Activated B cell treated with CpG ODN at 0.5 μM for 24 hours (primary cell): Measurements from ENCODE around the gene TAF1C. TPM values are rescaled to one million over a fixed set of nuclear protein-coding genes. Genes with fewer than 3 reads are reported as not detected.

Experiments
- ATAC-seq: fragments of 200-7000 bp; cut with Tn5 transposase; one replicate; pipeline ENCODE4 v1.10.0; 2021; ENCODE audit warnings: low read depth, mild to moderate bottlenecking, moderate library complexity
- CTCF ChIA-PET: fragments of 350-600 bp; sonication (Branson Sonifier 250); formaldehyde crosslinking; loops from one replicate; lab custom pipeline; 2021; ENCODE audit warnings: antibody characterized with exemption; lab: Charles Lee
- POLR2A ChIA-PET: fragments of 350-600 bp; sonication (Branson Sonifier 250); formaldehyde crosslinking; loops from one replicate; lab custom pipeline; 2021; ENCODE audit warnings: antibody characterized with exemption; lab: Charles Lee
- DNase-seq: peaks from one replicate; pipeline ENCODE4 v3.0.0; 2022
- H3K27ac Mint-ChIP-seq: one replicate; pipeline ENCODE4 v1.8.0; 2020; ENCODE audit warnings: mixed read lengths
- H3K27me3 Mint-ChIP-seq: one replicate; pipeline ENCODE4 v1.8.0; 2021; ENCODE audit warnings: mixed read lengths
- H3K36me3 Mint-ChIP-seq: one replicate; pipeline ENCODE4 v1.8.0; 2021; ENCODE audit warnings: low read depth, mixed read lengths
- H3K4me1 Mint-ChIP-seq: one replicate; pipeline ENCODE4 v1.8.0; 2021; ENCODE audit warnings: mixed read lengths
- H3K4me3 Mint-ChIP-seq: one replicate; pipeline ENCODE4 v1.8.0; 2020; ENCODE audit warnings: mild to moderate bottlenecking, mixed read lengths
- H3K9me3 Mint-ChIP-seq: one replicate; pipeline ENCODE4 v1.8.0; 2020; ENCODE audit warnings: mixed read lengths
- CTCF ChIP-seq: fragments of 200-600 bp; IDR thresholded peaks from one replicate; pipeline ENCODE4 v1.8.0; 2022; ENCODE audit warnings: antibody characterized with exemption, mild to moderate bottlenecking
- intact Hi-C: fragments of 100-400 bp; cut with micrococcal nuclease; formaldehyde crosslinking; loops from one replicate; pipeline ENCODE4 v1.15.1; 2024
- total RNA-seq: library from RNA; stranded (reverse); gene quantifications from 2 replicates; pipeline ENCODE4 v1.2.3, GENCODE V29; 2022

The TAF1C gene
- total RNA-seq, 1 donor from 2014 or later: 85.1 TPM

DNA sequence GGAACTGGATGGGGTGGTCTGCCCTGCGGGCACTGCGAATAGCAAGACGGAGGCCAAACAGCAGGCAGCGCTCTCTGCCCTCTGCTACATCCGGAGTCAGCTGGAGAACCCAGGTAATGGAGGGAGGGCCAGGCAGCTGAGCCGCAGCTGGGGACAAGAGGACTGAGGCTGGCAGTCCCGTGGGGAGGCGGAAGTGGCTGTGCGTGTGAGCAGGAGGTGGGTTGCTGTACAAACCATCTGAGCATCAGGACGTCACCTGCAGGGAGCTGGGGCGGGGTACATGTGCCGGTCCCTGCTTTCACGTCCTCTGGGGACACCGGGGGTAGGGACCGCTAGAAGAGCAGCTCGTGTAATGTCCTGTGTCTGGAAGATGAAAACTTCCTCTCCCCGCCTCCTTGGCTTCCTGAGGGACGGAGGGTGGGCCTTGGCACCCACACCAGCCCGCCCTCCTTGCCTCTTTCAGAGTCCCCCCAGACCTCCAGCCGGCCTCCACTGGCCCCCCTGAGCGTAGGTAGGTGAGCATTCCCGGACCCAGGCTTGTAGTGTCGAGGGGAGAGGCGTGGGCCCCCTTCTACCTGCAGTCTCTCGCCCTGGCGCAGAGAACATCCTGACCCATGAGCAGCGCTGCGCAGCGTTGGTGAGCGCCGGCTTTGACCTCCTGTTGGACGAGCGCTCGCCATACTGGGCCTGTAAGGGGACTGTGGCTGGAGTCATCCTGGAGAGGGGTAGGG, 7.8 kb upstream of the TAF1C start:
- intact Hi-C loops: no loop called here

DNA sequence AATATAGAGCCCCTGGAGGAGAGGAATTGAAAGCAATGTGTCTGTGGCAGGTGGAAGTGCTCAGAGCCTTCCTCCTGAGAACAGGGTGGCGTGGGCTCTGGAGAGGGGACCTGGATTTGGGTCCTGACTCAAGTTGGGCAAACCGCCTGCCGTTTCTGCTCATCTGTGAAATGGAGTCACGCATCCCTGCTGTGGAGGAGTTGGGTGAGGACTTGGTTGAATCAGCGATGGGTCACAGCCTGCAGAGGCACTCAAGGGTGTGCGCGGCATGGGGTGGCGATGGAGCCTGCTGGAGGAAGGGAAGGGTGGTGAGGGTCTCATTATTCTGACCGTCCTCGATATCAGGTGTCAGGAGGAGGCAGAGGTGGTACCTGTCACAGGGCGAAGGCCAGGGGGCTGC, 7.2 kb upstream of the TAF1C start:
- DNase-seq: no peak
- ChIA-PET POLR2A (interaction anchor here (0.5 kb wide), 1 partner anchor 223 kb away, joined by 3 read pairs; no protein-coding TSS in a partner anchor), CTCF (interaction anchor here (1.0 kb wide), 1 partner anchor 312 kb away, joined by 3 read pairs; no protein-coding TSS in a partner anchor)
- ATAC-seq: peak; percentile 30
- TF ChIP-seq CTCF: no peak
- intact Hi-C loops: no loop called here
- Mint-ChIP-seq H3K9me3 (no peaks in the 10 kb centered on the region), H3K27me3 (no peaks in the 10 kb centered on the region), H3K27ac (no peak overlapping the region), H3K36me3 (no peaks in the 10 kb centered on the region), H3K4me1 (peaks cover 12% of the 10 kb centered on the region), H3K4me3 (peak overlapping the region; percentile 75)

More for the DNA sequence above, 7.8 kb upstream of the TAF1C start:
- Mint-ChIP-seq H3K36me3 (no peaks in the 10 kb centered on the region), H3K4me1 (peaks cover 12% of the 10 kb centered on the region), H3K27ac (peak overlapping the region; percentile 41), H3K9me3 (no peaks in the 10 kb centered on the region), H3K27me3 (no peaks in the 10 kb centered on the region), H3K4me3 (peak overlapping the region; percentile 75)
- TF ChIP-seq CTCF: no peak
- ATAC-seq (peak; percentile 84), DNase-seq (no peak)
- ChIA-PET CTCF (interaction anchor here (1.0 kb wide), 1 partner anchor 312 kb away, joined by 3 read pairs; no protein-coding TSS in a partner anchor), POLR2A (interaction anchor here (0.5 kb wide), 1 partner anchor 223 kb away, joined by 3 read pairs; no protein-coding TSS in a partner anchor)

DNA sequence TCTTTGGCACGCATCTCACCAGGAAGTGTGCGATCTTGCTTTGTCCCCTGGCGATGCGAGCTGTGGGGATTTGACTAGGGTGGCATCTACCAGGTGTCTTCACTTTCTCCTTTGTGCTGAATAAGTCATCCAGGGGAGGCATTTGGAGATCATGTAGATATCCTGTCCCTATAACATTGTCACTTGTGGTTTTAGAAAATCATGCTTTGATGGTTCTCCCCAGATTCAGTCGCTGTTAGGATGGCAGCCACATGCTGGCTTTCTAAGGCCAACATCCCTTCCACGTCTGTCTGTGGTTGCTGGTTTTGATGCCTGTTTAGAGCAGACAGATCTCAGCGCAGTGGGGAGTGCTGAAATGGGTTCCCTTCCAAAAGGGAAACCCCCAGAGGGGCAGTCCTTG, 6.6 kb upstream of the TAF1C start:
- Mint-ChIP-seq H3K27ac (no peak overlapping the region), H3K36me3 (no peaks in the 10 kb centered on the region), H3K27me3 (no peaks in the 10 kb centered on the region), H3K4me3 (no peak overlapping the region), H3K9me3 (no peaks in the 10 kb centered on the region), H3K4me1 (peaks cover 12% of the 10 kb centered on the region)
- ChIA-PET POLR2A (no interaction called here), CTCF (no interaction called here)
- intact Hi-C loops: no loop called here
- ATAC-seq (no peak), DNase-seq (no peak)
- no peak for TF ChIP-seq CTCF

DNA sequence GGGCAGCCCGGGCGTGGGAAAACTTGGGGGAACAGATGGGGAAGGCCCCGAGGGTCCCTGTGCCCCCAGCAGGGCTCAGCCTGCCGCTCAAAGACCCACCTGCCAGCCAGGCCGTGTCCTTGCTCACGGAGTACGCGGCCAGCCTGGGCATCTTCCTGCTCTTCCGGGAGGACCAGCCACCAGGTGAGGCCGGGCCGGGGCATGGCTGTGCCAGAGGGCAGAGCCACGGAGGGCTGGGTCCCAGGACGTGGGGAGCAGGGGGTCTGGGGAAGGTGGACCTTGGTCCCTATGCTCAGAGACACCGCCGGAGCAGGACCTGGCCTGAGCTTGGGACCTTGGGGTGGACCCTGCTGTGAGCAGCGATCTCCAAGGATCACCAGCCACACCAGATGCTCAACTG, 4.6 kb upstream of the TAF1C start:
- intact Hi-C loops: no loop called here
- ATAC-seq (no peak), DNase-seq (no peak)
- Mint-ChIP-seq H3K27ac (no peak overlapping the region), H3K36me3 (peaks cover 2% of the 10 kb centered on the region), H3K4me1 (peaks cover 15% of the 10 kb centered on the region), H3K27me3 (no peaks in the 10 kb centered on the region), H3K4me3 (no peak overlapping the region), H3K9me3 (no peaks in the 10 kb centered on the region)
- ChIA-PET CTCF (no interaction called here), POLR2A (no interaction called here)
- no peak for TF ChIP-seq CTCF

DNA sequence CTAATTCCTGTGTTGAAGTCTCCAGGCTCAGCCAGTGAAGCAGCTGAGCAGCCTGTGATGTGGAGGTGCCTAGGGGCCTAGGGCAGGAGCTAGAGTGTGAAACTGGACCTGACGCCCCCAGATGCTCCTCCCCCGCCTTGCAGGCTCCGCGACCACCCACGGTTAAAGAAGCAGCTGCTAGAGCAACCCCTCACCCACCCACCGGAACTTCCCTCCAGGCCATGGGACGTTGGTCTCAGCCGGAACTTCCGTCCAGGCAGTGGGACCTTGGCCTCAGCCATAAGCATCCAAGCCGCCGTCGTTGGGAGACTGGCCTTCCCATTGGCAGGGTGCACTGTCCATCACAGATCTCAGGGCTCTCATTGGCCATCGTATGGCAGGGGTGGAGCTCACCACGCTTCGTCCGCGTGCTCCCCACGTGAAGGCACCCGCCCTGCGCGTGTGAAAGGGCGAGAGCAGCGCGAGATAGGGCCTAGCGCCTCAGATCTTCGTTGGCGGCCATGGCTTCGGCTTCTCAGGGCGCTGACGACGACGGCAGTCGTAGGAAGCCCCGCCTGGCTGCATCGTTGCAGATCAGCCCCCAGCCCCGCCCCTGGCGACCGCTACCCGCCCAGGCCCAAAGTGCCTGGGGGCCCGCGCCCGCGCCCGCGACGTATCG, 4.0 kb upstream of the TAF1C start, which contains the start of gene ADAD2:
ADAD2 (plus strand) TSS at position 427 of the 658 bp plus-strand sequence; CDS start at position 501, 74 bp downstream.
- no peak for ATAC-seq
- intact Hi-C loops: no loop called here
- H3K27me3 Mint-ChIP-seq: no peaks in the 10 kb centered on the region
- no peak within 1 kb of the TSS for H3K27ac Mint-ChIP-seq
- peaks cover 2% of the 10 kb centered on the region for H3K36me3 Mint-ChIP-seq
- ChIA-PET POLR2A (no interaction called here), CTCF (no interaction called here)
- no peak within 1 kb of the TSS for H3K4me3 Mint-ChIP-seq
- DNase-seq: no peak
- H3K9me3 Mint-ChIP-seq: no peaks in the 10 kb centered on the region
- H3K4me1 Mint-ChIP-seq: peaks cover 20% of the 10 kb centered on the region
- no peak for TF ChIP-seq CTCF
